GM12878 (cell line): Measurements from ENCODE around the gene NRP2. TPM values are rescaled to one million over a fixed set of nuclear protein-coding genes. Genes with fewer than 3 reads are reported as not detected.

Experiments used
- ATAC-seq: fragments of 200-7000 bp; cut with Tn5 transposase; 3 replicates; pipeline ENCODE4 v1.9.1; 2020; ENCODE audit warnings: mild to moderate bottlenecking, moderate library complexity
- BruUV-seq: library from RNA; stranded (reverse); fragments of 400-500 nt; replicated peaks from 2 replicates; lab custom pipeline; 2021; lab: Mats Ljungman, UMichigan
- CTCF ChIA-PET: fragments of 300-600 bp; sonication (Branson Sonifier 250); formaldehyde crosslinking; extraction: SDS; loops from one replicate; lab custom pipeline; 2021; ENCODE audit warnings: inconsistent platforms; lab: Yijun Ruan, JAX
- POLR2A ChIA-PET: fragments of 350-600 bp; formaldehyde crosslinking; extraction: SDS; loops from one replicate; lab custom pipeline; 2021; ENCODE audit warnings: inconsistent platforms; lab: Charles Lee
- RAD21 ChIA-PET: fragments of 300-600 bp; sonication (Branson Sonifier 250); formaldehyde crosslinking; loops from one replicate; lab custom pipeline; 2023; ENCODE audit warnings: antibody characterized with exemption; ENCODE audit not compliant: unreplicated experiment; lab: Charles Lee
- SMC1A ChIA-PET: fragments of 300-600 bp; sonication (Branson Sonifier 250); formaldehyde crosslinking; loops from one replicate; lab custom pipeline; 2023; ENCODE audit not compliant: unreplicated experiment, uncharacterized antibody; lab: Charles Lee
- DNase-seq: peaks from one replicate; pipeline ENCODE4 v3.0.0-alpha.2; 2011; ENCODE audit warnings: low read depth, low spot score
- FAIRE-seq: peaks from 3 replicates; lab custom pipeline; 2011; peaks lifted over from hg19 to GRCh38; lab: Jason Lieb, UNC
- H2AFZ ChIP-seq: 2 replicates; pipeline ENCODE4 v1.6.0; 2011; ENCODE audit warnings: low read depth, low read length, control low read depth; ENCODE audit not compliant: control insufficient read depth
- H3K27ac ChIP-seq: 2 replicates; pipeline ENCODE4 v1.5.1; 2011; ENCODE audit warnings: control low read depth; ENCODE audit not compliant: control insufficient read depth, insufficient read depth
- H3K27me3 ChIP-seq, 2 experiments: replicated peaks in 1 of 2; 2 replicates each; pipeline versions ENCODE4 v1.6.0 to v1.6.1; 2011; ENCODE audit warnings: low read length in 1 of 2; ENCODE audit not compliant: control insufficient read depth in 2 of 2, insufficient read depth in 2 of 2
- H3K36me3 ChIP-seq, 2 experiments: 2 replicates each; pipeline ENCODE4 v1.5.1; 2011; ENCODE audit warnings: low read length in 1 of 2; ENCODE audit not compliant: control insufficient read depth in 2 of 2, insufficient read depth in 2 of 2
- H3K4me1 ChIP-seq: 2 replicates; pipeline ENCODE4 v1.6.1; 2011; ENCODE audit warnings: mild to moderate bottlenecking, low read length, moderate library complexity, mixed read lengths; ENCODE audit not compliant: control insufficient read depth, insufficient read depth
- H3K4me2 ChIP-seq: 2 replicates; pipeline ENCODE4 v1.6.0; 2011; ENCODE audit warnings: control low read depth; ENCODE audit not compliant: control insufficient read depth, insufficient read depth
- H3K4me3 ChIP-seq: fragments of 200-600 bp; sonication (generic); 2 replicates; pipeline ENCODE4 v1.5.1; 2016
- H3K79me2 ChIP-seq: 2 replicates; pipeline ENCODE4 v1.6.0; 2011; ENCODE audit warnings: low read length; ENCODE audit not compliant: control insufficient read depth, insufficient read depth
- H3K9ac ChIP-seq: 2 replicates; pipeline ENCODE4 v1.8.0; 2011; ENCODE audit warnings: low read length, control low read depth, mixed read lengths; ENCODE audit not compliant: control insufficient read depth, insufficient read depth
- H3K9me3 ChIP-seq: replicated peaks from 3 replicates; pipeline ENCODE4 v1.5.1; 2011; ENCODE audit warnings: mild to moderate bottlenecking, low read length; ENCODE audit not compliant: control insufficient read depth, insufficient read depth
- H4K20me1 ChIP-seq: 2 replicates; pipeline ENCODE4 v1.6.0; 2011; ENCODE audit not compliant: control insufficient read depth, insufficient read depth
- BHLHE40 ChIP-seq, 2 experiments: fragments of 450-650 bp in 1 of 2; IDR thresholded peaks; 2 replicates each; pipeline ENCODE4 v1.6.1; 2011 to 2017; ENCODE audit warnings: low read depth in 2 of 2, borderline replicate concordance in 1 of 2, improper control_type of control experiment in 1 of 2, low read length in 1 of 2, mild to moderate bottlenecking in 1 of 2
- EGR1 ChIP-seq, 2 experiments: IDR thresholded peaks; 1 replicate in 1 of 2; 2 replicates in 1 of 2; pipeline ENCODE4 v1.6.1; 2011 to 2012; ENCODE audit warnings: low read depth in 2 of 2, low read length in 2 of 2, borderline replicate concordance in 1 of 2, mild to moderate bottlenecking in 1 of 2, moderate library complexity in 1 of 2
- IRF4 ChIP-seq: IDR thresholded peaks from 2 replicates; pipeline ENCODE4 v1.6.1; 2011; ENCODE audit warnings: low read depth, low read length
- NFYA ChIP-seq: IDR thresholded peaks from 2 replicates; pipeline ENCODE4 v1.6.1; 2011; ENCODE audit warnings: low read depth, mild to moderate bottlenecking, low read length, improper control_type of control experiment, borderline replicate concordance
- NRF1 ChIP-seq: conservative IDR thresholded peaks from 2 replicates; pipeline ENCODE4 v1.6.1; 2011; ENCODE audit warnings: mild to moderate bottlenecking, low read depth, low read length, improper control_type of control experiment
- POLR2A ChIP-seq: IDR thresholded peaks from 2 replicates; pipeline ENCODE4 v1.6.1; 2011; ENCODE audit warnings: low read depth, mild to moderate bottlenecking, low read length
- POLR2AphosphoS2 ChIP-seq: IDR thresholded peaks from 2 replicates; pipeline ENCODE4 v1.6.1; 2011; ENCODE audit warnings: low read depth, mild to moderate bottlenecking, low read length, improper control_type of control experiment, moderate library complexity
- RB1 ChIP-seq: fragments of 450-650 bp; formaldehyde crosslinking; IDR thresholded peaks from 2 replicates; pipeline ENCODE4 v1.6.1; 2017; ENCODE audit warnings: mild to moderate bottlenecking, borderline replicate concordance
- SMARCA5 ChIP-seq: fragments of 450-650 bp; IDR thresholded peaks from 2 replicates; pipeline ENCODE4 v1.6.1; 2017; ENCODE audit warnings: mild to moderate bottlenecking
- STAT1 ChIP-seq: fragments of 450-650 bp; conservative IDR thresholded peaks from 2 replicates; pipeline ENCODE4 v1.6.1; 2014; ENCODE audit warnings: antibody characterized with exemption, mild to moderate bottlenecking
- WGBS: methylation state at CpG from one replicate; pipeline ENCODE4 v1.1.6; 2016; ENCODE audit warnings: low lambda C conversion rate; ENCODE audit not compliant: insufficient replicate concordance, insufficient coverage; ENCODE audit errors: missing lambda C conversion rate; 5-methylcytosine and 5-hydroxymethylcytosine counted together
- in situ Hi-C: fragments of 300-500 bp; cut with MboI; formaldehyde crosslinking; loops from 9 replicates; pipeline ENCODE4 v1.14.3; 2018; ENCODE audit warnings: mixed read lengths
- intact Hi-C: fragments of 100-400 bp; cut with micrococcal nuclease; formaldehyde crosslinking; loops from one replicate; pipeline ENCODE4 v1.14.2; 2022; ENCODE audit not compliant: unreplicated experiment
- polyA plus RNA-seq, 11 experiments: library from polyadenylated mRNA; depleted of rRNA in 4 of 11; unstranded in 6 of 11; stranded (reverse) in 5 of 11; fragments of >200 nt; fragmentation: Nextera tagmentation in 4 of 11; fragmentation: Illumina TruSeq in 1 of 11; extraction: Ambion mirVana in 4 of 11; extraction: Trizol in 1 of 11; gene quantifications; 1 replicate in 1 of 11; 2 replicates in 10 of 11; pipeline versions ENCODE4 v1.2.1 to v1.2.3, GENCODE V29; 2011 to 2016; ENCODE audit warnings: inconsistent platforms in 2 of 11, missing spikeins in 2 of 11, low read depth in 1 of 11
- total RNA-seq, 4 experiments: library from RNA; depleted of rRNA in 3 of 4; stranded (reverse); fragments of >200 nt in 3 of 4; fragmentation: Illumina TruSeq in 1 of 4; extraction: Trizol in 1 of 4; gene quantifications; 2 replicates each; pipeline versions ENCODE4 v1.2.1 to v1.2.3, GENCODE V29; 2013 to 2021
- TF ChIP-seq, protein P1 (sequence below): fragments of 450-650 bp; IDR thresholded peaks from 2 replicates; pipeline ENCODE4 v1.6.1; 2018; ENCODE audit warnings: mild to moderate bottlenecking, low read depth, moderate library complexity; ENCODE audit not compliant: partially characterized antibody
- TF ChIP-seq, protein P2 (sequence below): IDR thresholded peaks from 2 replicates; pipeline ENCODE4 v1.6.1; 2011; ENCODE audit warnings: low read depth, low read length, improper control_type of control experiment, borderline replicate concordance
- TF ChIP-seq, protein P3 (sequence below): IDR thresholded peaks from 2 replicates; pipeline ENCODE4 v1.6.1; 2011; ENCODE audit warnings: low read depth, mild to moderate bottlenecking, low read length, moderate library complexity, borderline replicate concordance; ENCODE audit errors: extremely low read depth
- TF ChIP-seq, protein P4 (sequence below): fragments of 450-650 bp; IDR thresholded peaks from 2 replicates; pipeline ENCODE4 v1.6.1; 2016; ENCODE audit warnings: mild to moderate bottlenecking, moderate library complexity, borderline replicate concordance

The NRP2 gene
- total and polyA plus RNA-seq, 10 of the 15 experiments (the other 5 are each of a cell fraction or from before 2014, with no cell fraction given) = 0.06 to 1.2 (median 0.46) TPM

DNA sequence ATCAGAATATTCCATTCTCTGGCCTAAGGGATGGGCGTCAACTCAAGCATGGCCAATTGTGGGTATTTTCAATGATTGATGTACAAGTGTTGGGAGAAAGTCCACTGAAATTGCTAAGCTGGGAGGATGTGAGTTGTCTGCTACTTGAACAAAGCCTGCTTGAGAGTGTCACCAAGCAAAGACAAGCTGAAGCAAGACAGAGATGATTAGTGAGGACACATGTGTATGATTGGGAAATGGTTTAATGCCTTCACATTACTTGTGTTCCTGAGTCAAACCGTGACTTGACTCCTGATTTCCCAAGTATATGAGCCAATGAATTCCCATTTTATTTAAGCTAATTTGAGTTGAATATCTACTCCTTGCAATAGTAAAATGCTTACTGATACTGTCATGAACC lies 23.7 kb upstream of the NRP2 start:
- ChIA-PET RAD21 (no interaction called here), POLR2A (no interaction called here), CTCF (interaction anchor here (0.7 kb wide), 1 partner anchor 458 kb away, joined by 4 read pairs; no protein-coding TSS in a partner anchor)

More for the DNA sequence above, 23.7 kb upstream of the NRP2 start:
- ATAC-seq (no peak), DNase-seq (no peak), FAIRE-seq (no peak)
- in situ Hi-C loops (no loop called here), intact Hi-C loops (no loop called here)
- SMC1A ChIA-PET = interaction anchor here (1.8 kb wide), 1 partner anchor 15 kb away, joined by 4 read pairs; no protein-coding TSS in a partner anchor
- Histone ChIP-seq H3K36me3 (no peaks in the 10 kb centered on the region), H4K20me1 (no peaks in the 10 kb centered on the region), H3K9ac (no peak overlapping the region), H3K79me2 (no peaks in the 10 kb centered on the region), H3K27ac (no peak overlapping the region), H3K4me2 (no peak overlapping the region), H3K4me3 (no peak overlapping the region), H3K27me3 (peaks cover 0 to 7% of the 10 kb centered on the region in 2 experiments; a peak in 3 of 4 replicates), H2AFZ (no peak overlapping the region), H3K9me3 (no peaks in the 10 kb centered on the region), H3K4me1 (no peaks in the 10 kb centered on the region; the same call in 1 of the 2 replicates)
- TF ChIP-seq POLR2A (no peak), IRF4 (no peak), NRF1 (no peak), SMARCA5 (no peak), NFYA (no peak), EGR1 (IDR thresholded peaks at IDR 0.05; ENCODE audit: borderline replicate concordance in 1 of 2, low read depth in 2 of 2, low read length in 2 of 2) (no peak), BHLHE40 (IDR thresholded peaks at IDR 0.05; ENCODE audit: borderline replicate concordance in 1 of 2, low read depth in 2 of 2, low read length in 1 of 2) (no peak), STAT1 (no peak), RB1 (no peak), POLR2AphosphoS2 (no peak)
- TF ChIP-seq, protein P1, sequence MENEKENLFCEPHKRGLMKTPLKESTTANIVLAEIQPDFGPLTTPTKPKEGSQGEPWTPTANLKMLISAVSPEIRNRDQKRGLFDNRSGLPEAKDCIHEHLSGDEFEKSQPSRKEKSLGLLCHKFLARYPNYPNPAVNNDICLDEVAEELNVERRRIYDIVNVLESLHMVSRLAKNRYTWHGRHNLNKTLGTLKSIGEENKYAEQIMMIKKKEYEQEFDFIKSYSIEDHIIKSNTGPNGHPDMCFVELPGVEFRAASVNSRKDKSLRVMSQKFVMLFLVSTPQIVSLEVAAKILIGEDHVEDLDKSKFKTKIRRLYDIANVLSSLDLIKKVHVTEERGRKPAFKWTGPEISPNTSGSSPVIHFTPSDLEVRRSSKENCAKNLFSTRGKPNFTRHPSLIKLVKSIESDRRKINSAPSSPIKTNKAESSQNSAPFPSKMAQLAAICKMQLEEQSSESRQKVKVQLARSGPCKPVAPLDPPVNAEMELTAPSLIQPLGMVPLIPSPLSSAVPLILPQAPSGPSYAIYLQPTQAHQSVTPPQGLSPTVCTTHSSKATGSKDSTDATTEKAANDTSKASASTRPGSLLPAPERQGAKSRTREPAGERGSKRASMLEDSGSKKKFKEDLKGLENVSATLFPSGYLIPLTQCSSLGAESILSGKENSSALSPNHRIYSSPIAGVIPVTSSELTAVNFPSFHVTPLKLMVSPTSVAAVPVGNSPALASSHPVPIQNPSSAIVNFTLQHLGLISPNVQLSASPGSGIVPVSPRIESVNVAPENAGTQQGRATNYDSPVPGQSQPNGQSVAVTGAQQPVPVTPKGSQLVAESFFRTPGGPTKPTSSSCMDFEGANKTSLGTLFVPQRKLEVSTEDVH = no peak
- TF ChIP-seq, protein P2, sequence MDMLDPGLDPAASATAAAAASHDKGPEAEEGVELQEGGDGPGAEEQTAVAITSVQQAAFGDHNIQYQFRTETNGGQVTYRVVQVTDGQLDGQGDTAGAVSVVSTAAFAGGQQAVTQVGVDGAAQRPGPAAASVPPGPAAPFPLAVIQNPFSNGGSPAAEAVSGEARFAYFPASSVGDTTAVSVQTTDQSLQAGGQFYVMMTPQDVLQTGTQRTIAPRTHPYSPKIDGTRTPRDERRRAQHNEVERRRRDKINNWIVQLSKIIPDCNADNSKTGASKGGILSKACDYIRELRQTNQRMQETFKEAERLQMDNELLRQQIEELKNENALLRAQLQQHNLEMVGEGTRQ = no peak
- TF ChIP-seq, protein P3, sequence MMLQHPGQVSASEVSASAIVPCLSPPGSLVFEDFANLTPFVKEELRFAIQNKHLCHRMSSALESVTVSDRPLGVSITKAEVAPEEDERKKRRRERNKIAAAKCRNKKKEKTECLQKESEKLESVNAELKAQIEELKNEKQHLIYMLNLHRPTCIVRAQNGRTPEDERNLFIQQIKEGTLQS = no peak
- TF ChIP-seq, protein P4, sequence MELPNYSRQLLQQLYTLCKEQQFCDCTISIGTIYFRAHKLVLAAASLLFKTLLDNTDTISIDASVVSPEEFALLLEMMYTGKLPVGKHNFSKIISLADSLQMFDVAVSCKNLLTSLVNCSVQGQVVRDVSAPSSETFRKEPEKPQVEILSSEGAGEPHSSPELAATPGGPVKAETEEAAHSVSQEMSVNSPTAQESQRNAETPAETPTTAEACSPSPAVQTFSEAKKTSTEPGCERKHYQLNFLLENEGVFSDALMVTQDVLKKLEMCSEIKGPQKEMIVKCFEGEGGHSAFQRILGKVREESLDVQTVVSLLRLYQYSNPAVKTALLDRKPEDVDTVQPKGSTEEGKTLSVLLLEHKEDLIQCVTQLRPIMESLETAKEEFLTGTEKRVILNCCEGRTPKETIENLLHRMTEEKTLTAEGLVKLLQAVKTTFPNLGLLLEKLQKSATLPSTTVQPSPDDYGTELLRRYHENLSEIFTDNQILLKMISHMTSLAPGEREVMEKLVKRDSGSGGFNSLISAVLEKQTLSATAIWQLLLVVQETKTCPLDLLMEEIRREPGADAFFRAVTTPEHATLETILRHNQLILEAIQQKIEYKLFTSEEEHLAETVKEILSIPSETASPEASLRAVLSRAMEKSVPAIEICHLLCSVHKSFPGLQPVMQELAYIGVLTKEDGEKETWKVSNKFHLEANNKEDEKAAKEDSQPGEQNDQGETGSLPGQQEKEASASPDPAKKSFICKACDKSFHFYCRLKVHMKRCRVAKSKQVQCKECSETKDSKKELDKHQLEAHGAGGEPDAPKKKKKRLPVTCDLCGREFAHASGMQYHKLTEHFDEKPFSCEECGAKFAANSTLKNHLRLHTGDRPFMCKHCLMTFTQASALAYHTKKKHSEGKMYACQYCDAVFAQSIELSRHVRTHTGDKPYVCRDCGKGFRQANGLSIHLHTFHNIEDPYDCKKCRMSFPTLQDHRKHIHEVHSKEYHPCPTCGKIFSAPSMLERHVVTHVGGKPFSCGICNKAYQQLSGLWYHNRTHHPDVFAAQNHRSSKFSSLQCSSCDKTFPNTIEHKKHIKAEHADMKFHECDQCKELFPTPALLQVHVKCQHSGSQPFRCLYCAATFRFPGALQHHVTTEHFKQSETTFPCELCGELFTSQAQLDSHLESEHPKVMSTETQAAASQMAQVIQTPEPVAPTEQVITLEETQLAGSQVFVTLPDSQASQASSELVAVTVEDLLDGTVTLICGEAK = no peak
- WGBS = 40% methylated on average over 2 of the region's 2 CpGs
- BruUV-seq = no TSS peak
